Smooth muscle cell (in vitro differentiated cells): Measurements from ENCODE around the gene LY6G6C. TPM values are rescaled to one million over a fixed set of nuclear protein-coding genes. Genes with fewer than 3 reads are reported as not detected.
A peak's percentile ranks its signal among the peaks of the same experiment; 100 is the strongest.

Source experiments
- DNase-seq: peaks from one replicate; lab custom pipeline; 2025; ENCODE audit not compliant: unreplicated experiment; lab: John Stamatoyannopoulos, UW
- H2AFZ ChIP-seq: fragments of 200-600 bp; sonication (generic); 2 replicates; pipeline ENCODE4 v1.6.0; 2016; ENCODE audit warnings: antibody characterized with exemption, low read depth, mild to moderate bottlenecking
- H3F3A ChIP-seq: fragments of 200-600 bp; sonication (generic); 2 replicates; pipeline ENCODE4 v1.6.0; 2017; ENCODE audit warnings: antibody characterized with exemption, low read depth
- H3K27ac ChIP-seq: fragments of 200-600 bp; sonication (generic); 2 replicates; pipeline ENCODE4 v1.5.1; 2016; ENCODE audit warnings: low read depth, mild to moderate bottlenecking
- H3K27me3 ChIP-seq: fragments of 200-600 bp; sonication (generic); 2 replicates; pipeline ENCODE4 v1.6.1; 2016; ENCODE audit warnings: low read depth, mild to moderate bottlenecking
- H3K36me3 ChIP-seq: fragments of 200-600 bp; sonication (generic); 2 replicates; pipeline ENCODE4 v1.5.1; 2016; ENCODE audit warnings: low read depth
- H3K4me1 ChIP-seq: fragments of 200-600 bp; sonication (generic); 2 replicates; pipeline ENCODE4 v1.5.1; 2016; ENCODE audit warnings: low read depth
- H3K4me2 ChIP-seq: fragments of 200-600 bp; sonication (generic); 2 replicates; pipeline ENCODE4 v1.6.0; 2016; ENCODE audit warnings: mild to moderate bottlenecking
- H3K4me3 ChIP-seq: fragments of 200-600 bp; sonication (generic); 2 replicates; pipeline ENCODE4 v1.5.1; 2016; ENCODE audit warnings: mild to moderate bottlenecking
- H3K79me2 ChIP-seq: fragments of 200-600 bp; sonication (generic); 2 replicates; pipeline ENCODE4 v1.6.0; 2016; ENCODE audit warnings: low read depth, mild to moderate bottlenecking
- H3K9ac ChIP-seq: fragments of 200-600 bp; sonication (generic); 2 replicates; pipeline ENCODE4 v1.6.0; 2016; ENCODE audit warnings: low read depth
- H3K9me3 ChIP-seq: fragments of 200-600 bp; sonication (generic); replicated peaks from 2 replicates; pipeline ENCODE4 v1.5.1; 2016; ENCODE audit warnings: low read depth
- H4K20me1 ChIP-seq: fragments of 200-600 bp; sonication (generic); 2 replicates; pipeline ENCODE4 v1.6.0; 2016; ENCODE audit warnings: low read depth
- CTCF ChIP-seq: fragments of 200-600 bp; sonication (generic); IDR thresholded peaks from 2 replicates; pipeline ENCODE4 v1.5.1; 2017; ENCODE audit warnings: borderline replicate concordance, mild to moderate bottlenecking, antibody characterized with exemption; ENCODE audit not compliant: insufficient read depth, poor library complexity, severe bottlenecking
- WGBS: methylation state at CpG from one replicate; pipeline ENCODE4 v1.1.7; 2016; ENCODE audit warnings: low lambda C conversion rate; 5-methylcytosine and 5-hydroxymethylcytosine counted together
- polyA plus RNA-seq: library from polyadenylated mRNA; unstranded; fragments of >200 nt; fragmentation: Nextera tagmentation; extraction: Ambion mirVana; gene quantifications from 2 replicates; pipeline ENCODE4 v1.2.1, GENCODE V29; 2016
- total RNA-seq: library from RNA; depleted of rRNA; stranded (reverse); fragments of >200 nt; gene quantifications from 2 replicates; pipeline ENCODE4 v1.2.3, GENCODE V29; 2014

The LY6G6C gene
- total and polyA plus RNA-seq, 2 experiments from 2014 or later, result 3.8 to 3.9 TPM

- H3K79me2 ChIP-seq, result no peaks in the 10 kb centered on the region
- no peak overlapping the region for H2AFZ ChIP-seq
- no peak overlapping the region for H3K27ac ChIP-seq
- no peaks in the 10 kb centered on the region for H4K20me1 ChIP-seq
- no peak overlapping the region for H3K9ac ChIP-seq
- DNase-seq, result no peak
- WGBS, result 58% methylated on average over 10 of the region's 10 CpGs
- no peaks in the 10 kb centered on the region for H3K9me3 ChIP-seq
- H3K4me1 ChIP-seq, result no peaks in the 10 kb centered on the region
- no peak overlapping the region for H3K4me3 ChIP-seq
- no peak for TF ChIP-seq CTCF
- H3K4me2 ChIP-seq, result no peak overlapping the region
- no peaks in the 10 kb centered on the region for H3F3A ChIP-seq
- no peaks in the 10 kb centered on the region for H3K36me3 ChIP-seq
- no peaks in the 10 kb centered on the region for H3K27me3 ChIP-seq
Observed at GRCh38 chr6:31690231-31691077, 31.1 kb downstream of the LY6G6C start.

- peak; percentile 34 for TF ChIP-seq CTCF
- no peaks in the 10 kb centered on the region for H3K4me1 ChIP-seq
- no peaks in the 10 kb centered on the region for H3K9me3 ChIP-seq
- H3K27me3 ChIP-seq, result no peaks in the 10 kb centered on the region
- no peak overlapping the region for H3K9ac ChIP-seq
- H3K4me3 ChIP-seq, result no peak overlapping the region
- no peaks in the 10 kb centered on the region for H3F3A ChIP-seq
- H3K27ac ChIP-seq, result no peak overlapping the region
- no peaks in the 10 kb centered on the region for H3K36me3 ChIP-seq
- DNase-seq, result no peak
- no peak overlapping the region for H3K4me2 ChIP-seq
- H4K20me1 ChIP-seq, result no peaks in the 10 kb centered on the region
- 86% methylated on average over 11 of the region's 11 CpGs for WGBS
- H2AFZ ChIP-seq, result no peak overlapping the region
- H3K79me2 ChIP-seq, result no peaks in the 10 kb centered on the region
Observed at GRCh38 chr6:31689249-31690110, 32.1 kb downstream of the LY6G6C start.

- Histone ChIP-seq H3K36me3 (no peaks in the 10 kb centered on the region), H3K4me1 (peaks cover 5% of the 10 kb centered on the region), H3K27me3 (no peaks in the 10 kb centered on the region), H2AFZ (no peak overlapping the region), H3K27ac (no peak overlapping the region), H3K79me2 (no peaks in the 10 kb centered on the region), H3F3A (no peaks in the 10 kb centered on the region), H3K4me2 (no peak overlapping the region), H3K9ac (no peak overlapping the region), H3K9me3 (no peaks in the 10 kb centered on the region), H4K20me1 (no peaks in the 10 kb centered on the region), H3K4me3 (no peak overlapping the region)
- TF ChIP-seq CTCF, result no peak
- 91% methylated on average over 14 of the region's 14 CpGs for WGBS
- no peak for DNase-seq
Observed at GRCh38 chr6:31687860-31688693, 33.5 kb downstream of the LY6G6C start.
